Epithelial cell of umbilical artery (primary cell): ENCODE measurements around the gene PABPN1L. TPM values are rescaled to one million over a fixed set of nuclear protein-coding genes. Genes with fewer than 3 reads are reported as not detected.

Source experiments
- total RNA-seq: library from RNA; depleted of rRNA; stranded (reverse); fragments of >200 nt; gene quantifications from 2 replicates; pipeline ENCODE4 v1.2.3, GENCODE V29; 2014

PABPN1L gene
- not detected in 2 replicates for total RNA-seq

GRCh38 chr16:88866151-88866920, at the start of gene PABPN1L:
Gene PABPN1L (minus strand): TSS chr16:88866660. CDS start chr16:88866606, 54 bp downstream.

GRCh38 chr16:88856828-88857727, 9.4 kb downstream of the PABPN1L start, which contains the start of the genes GALNS and TRAPPC2L:
Gene GALNS (minus strand): TSS chr16:88856947. CDS start chr16:88856877, 70 bp downstream.
Gene TRAPPC2L (plus strand): TSS chr16:88857127. CDS start chr16:88857151, 24 bp downstream.

Other genes with a start within 250 kb of the PABPN1L start
- not detected in 2 replicates for gene IL17C, start 228.1 kb downstream of the PABPN1L start, total RNA-seq
- 27.1 and 97.4 TPM in 2 replicates for gene CYBA, start 215.6 kb downstream of the PABPN1L start, total RNA-seq
- 79.2 and 82.8 TPM in 2 replicates for gene MVD, start 203.6 kb downstream of the PABPN1L start, total RNA-seq
- 0.32 TPM in 1 of 2 replicates, not detected in the other for gene SNAI3, start 180.2 kb downstream of the PABPN1L start, total RNA-seq
- gene RNF166, start 160.3 kb downstream of the PABPN1L start, total RNA-seq, result 24.9 and 26.3 TPM in 2 replicates
- 29.3 and 41.6 TPM in 2 replicates for gene CTU2, start 160.2 kb downstream of the PABPN1L start, total RNA-seq
- gene PIEZO1, start 81.4 kb downstream of the PABPN1L start, total RNA-seq, result 167 and 169 TPM in 2 replicates
- gene CDT1, start 62.9 kb downstream of the PABPN1L start, total RNA-seq, result 13.3 and 17.0 TPM in 2 replicates
- gene APRT, start 54.7 kb downstream of the PABPN1L start, total RNA-seq, result 121 and 151 TPM in 2 replicates
- 11.7 and 16.9 TPM in 2 replicates for gene GALNS, start 9.7 kb downstream of the PABPN1L start, total RNA-seq
- gene TRAPPC2L, start 9.5 kb downstream of the PABPN1L start, total RNA-seq, result 42.9 and 61.4 TPM in 2 replicates
- gene CBFA2T3, start 110.5 kb upstream of the PABPN1L start, total RNA-seq, result not detected in 2 replicates
- 28.6 and 29.6 TPM in 2 replicates for gene ACSF3, start 227.2 kb upstream of the PABPN1L start, total RNA-seq